ENCODE measurements around the gene ANKRD39. TPM values are rescaled to one million over a fixed set of nuclear protein-coding genes. Genes with fewer than 3 reads are reported as not detected.

Gene ANKRD39
- total and polyA plus RNA-seq, 2 experiments from 2014 or later = 17.5 to 32.0 TPM

DNA sequence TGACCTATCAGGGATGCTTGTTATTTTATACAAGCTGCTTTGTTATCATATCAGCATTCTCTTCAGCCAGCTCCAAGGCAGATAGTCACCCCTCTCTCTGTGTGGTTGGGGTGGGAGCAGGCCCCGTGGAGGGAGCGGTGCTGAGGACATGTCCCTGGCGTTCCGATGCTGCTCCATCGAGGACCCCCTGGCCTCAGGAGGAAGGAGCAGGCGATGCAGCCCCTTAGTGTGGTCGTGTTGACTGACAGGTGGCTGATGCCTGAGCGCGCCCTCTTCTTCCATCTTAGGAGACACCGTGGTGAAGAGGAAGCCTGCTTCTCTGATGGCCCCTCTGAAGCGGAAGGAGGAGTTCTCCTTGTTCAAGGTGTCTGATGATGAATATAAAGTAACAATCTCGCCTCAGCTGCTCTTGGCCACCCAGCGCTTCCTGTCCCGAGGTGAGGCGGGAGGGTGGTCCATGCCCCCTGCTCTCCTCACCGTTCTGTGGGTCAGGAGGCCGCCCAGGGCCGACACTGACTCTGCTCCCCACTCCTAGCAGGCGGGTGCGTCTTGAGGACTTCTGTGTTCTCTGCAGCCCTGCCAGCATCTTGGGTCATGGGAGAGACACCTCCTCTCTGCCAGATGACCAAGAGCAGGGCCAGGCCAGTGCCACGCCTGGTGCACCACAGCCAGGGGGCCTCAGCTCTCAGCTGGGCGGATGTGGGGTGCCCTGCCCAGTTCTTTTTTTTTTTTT lies 31.1 kb downstream of the ANKRD39 start:
- no peaks in the 10 kb centered on the region for H3K27me3 ChIP-seq (ENCODE audit: insufficient read depth)
- DNase-seq (ENCODE audit: low spot score) = no peak
- peaks cover 6% of the 10 kb centered on the region; the same call in 1 of the 2 replicates for H3F3A ChIP-seq (replicated peaks; ENCODE audit: low read depth)
- H3K27ac ChIP-seq (ENCODE audit: low read depth) = no peak overlapping the region
- no peak for ATAC-seq
- H3K4me2 ChIP-seq = no peak overlapping the region
- no peak overlapping the region for H3K4me3 ChIP-seq
- TF ChIP-seq NANOG (IDR thresholded peaks at IDR 0.05; ENCODE audit: borderline replicate concordance) = no peak
- TF ChIP-seq STAT1 (IDR thresholded peaks at IDR 0.05; ENCODE audit: unreplicated experiment) = no peak
- no peaks in the 10 kb centered on the region for H3K4me1 ChIP-seq (ENCODE audit: insufficient read depth)
- Mint-ChIP-seq H3K27me3 (ENCODE audit: insufficient read depth, low read depth, poor library complexity) (peaks cover 3% of the 10 kb centered on the region), H3K4me1 (peaks cover 2% of the 10 kb centered on the region; the same call in 2 of the 3 replicates), H3K4me3 (no peak overlapping the region), H3K27ac (no peak overlapping the region), H3K9me3 (no peaks in the 10 kb centered on the region), H3K36me3 (ENCODE audit: low read depth) (peaks cover 71% of the 10 kb centered on the region)
- H2AFZ ChIP-seq = no peak overlapping the region
- H3K9me2 ChIP-seq (ENCODE audit: insufficient read depth) = no peaks in the 10 kb centered on the region
- H3K79me2 ChIP-seq (replicated peaks; ENCODE audit: insufficient read depth) = peaks cover 30% of the 10 kb centered on the region
- H3K36me3 ChIP-seq (ENCODE audit: insufficient read depth) = peaks cover 16% of the 10 kb centered on the region; the same call in 1 of the 2 replicates
- peaks cover 15% of the 10 kb centered on the region; the same call in 1 of the 2 replicates for H4K20me1 ChIP-seq (replicated peaks; ENCODE audit: insufficient read depth)

DNA sequence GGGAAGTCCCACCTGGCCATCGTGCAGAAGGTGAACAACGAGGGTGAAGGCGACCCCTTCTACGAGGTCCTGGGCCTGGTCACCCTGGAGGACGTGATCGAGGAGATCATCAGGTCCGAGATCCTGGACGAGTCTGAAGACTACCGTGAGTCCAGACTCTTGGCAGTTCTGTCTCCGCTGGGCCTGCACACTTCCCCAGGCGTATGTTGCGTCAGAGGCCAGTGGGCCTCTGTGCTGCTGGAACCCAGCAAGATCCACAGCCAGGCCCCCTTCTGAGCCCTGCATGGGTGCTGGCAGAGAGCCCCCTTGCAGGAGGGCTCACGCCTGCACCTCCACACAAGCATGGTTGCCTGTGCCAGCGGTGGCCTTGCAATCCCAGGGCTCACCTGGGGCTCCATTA lies 32.8 kb downstream of the ANKRD39 start:
- no peak for ATAC-seq
- H3K36me3 Mint-ChIP-seq (ENCODE audit: low read depth) = peaks cover 65% of the 10 kb centered on the region

More for the DNA sequence above, 32.8 kb downstream of the ANKRD39 start:
- Histone ChIP-seq H3K4me1 (ENCODE audit: insufficient read depth) (no peaks in the 10 kb centered on the region; the same call in 1 of the 2 replicates), H3K79me2 (replicated peaks; ENCODE audit: insufficient read depth) (peaks cover 47% of the 10 kb centered on the region), H3K27ac (ENCODE audit: low read depth) (no peak overlapping the region), H3K36me3 (ENCODE audit: insufficient read depth) (peaks cover 8% of the 10 kb centered on the region; the same call in 1 of the 2 replicates), H4K20me1 (replicated peaks; ENCODE audit: insufficient read depth) (peaks cover 26% of the 10 kb centered on the region; the same call in 1 of the 2 replicates), H2AFZ (no peak overlapping the region), H3F3A (replicated peaks; ENCODE audit: low read depth) (no peaks in the 10 kb centered on the region), H3K27me3 (ENCODE audit: insufficient read depth) (no peaks in the 10 kb centered on the region), H3K4me3 (no peak overlapping the region), H3K9me2 (ENCODE audit: insufficient read depth) (no peaks in the 10 kb centered on the region), H3K4me2 (no peak overlapping the region)
- Mint-ChIP-seq H3K4me3 (no peak overlapping the region), H3K27me3 (ENCODE audit: insufficient read depth, low read depth, poor library complexity) (peaks cover 3% of the 10 kb centered on the region), H3K9me3 (no peaks in the 10 kb centered on the region), H3K27ac (no peak overlapping the region), H3K4me1 (peaks cover 13% of the 10 kb centered on the region)
- no peak for DNase-seq (ENCODE audit: low spot score)
- TF ChIP-seq JUNB (IDR thresholded peaks at IDR 0.05; ENCODE audit: unreplicated experiment) (no peak), ZNF114 (CRISPR knock-in tag; IDR thresholded peaks at IDR 0.05) (no peak), POLR2AphosphoS5 (IDR thresholded peaks at IDR 0.05; ENCODE audit: low read depth) (no peak), ZNF331 (CRISPR knock-in tag; IDR thresholded peaks at IDR 0.05; ENCODE audit: low read depth) (no peak), EZH2phosphoT487 (IDR thresholded peaks at IDR 0.05; ENCODE audit: unreplicated experiment) (no peak), CREB1 (CRISPR knock-in tag; IDR thresholded peaks at IDR 0.05; ENCODE audit: low read depth) (no peak), STAT1 (IDR thresholded peaks at IDR 0.05; ENCODE audit: unreplicated experiment) (no peak), EZH2 (IDR thresholded peaks at IDR 0.05; ENCODE audit: low read depth, unreplicated experiment) (no peak)
- TF ChIP-seq, protein P1, sequence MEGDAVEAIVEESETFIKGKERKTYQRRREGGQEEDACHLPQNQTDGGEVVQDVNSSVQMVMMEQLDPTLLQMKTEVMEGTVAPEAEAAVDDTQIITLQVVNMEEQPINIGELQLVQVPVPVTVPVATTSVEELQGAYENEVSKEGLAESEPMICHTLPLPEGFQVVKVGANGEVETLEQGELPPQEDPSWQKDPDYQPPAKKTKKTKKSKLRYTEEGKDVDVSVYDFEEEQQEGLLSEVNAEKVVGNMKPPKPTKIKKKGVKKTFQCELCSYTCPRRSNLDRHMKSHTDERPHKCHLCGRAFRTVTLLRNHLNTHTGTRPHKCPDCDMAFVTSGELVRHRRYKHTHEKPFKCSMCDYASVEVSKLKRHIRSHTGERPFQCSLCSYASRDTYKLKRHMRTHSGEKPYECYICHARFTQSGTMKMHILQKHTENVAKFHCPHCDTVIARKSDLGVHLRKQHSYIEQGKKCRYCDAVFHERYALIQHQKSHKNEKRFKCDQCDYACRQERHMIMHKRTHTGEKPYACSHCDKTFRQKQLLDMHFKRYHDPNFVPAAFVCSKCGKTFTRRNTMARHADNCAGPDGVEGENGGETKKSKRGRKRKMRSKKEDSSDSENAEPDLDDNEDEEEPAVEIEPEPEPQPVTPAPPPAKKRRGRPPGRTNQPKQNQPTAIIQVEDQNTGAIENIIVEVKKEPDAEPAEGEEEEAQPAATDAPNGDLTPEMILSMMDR (conservative IDR thresholded peaks at IDR 0.05; ENCODE audit: low read depth in 2 of 2) = no peak

All from GM23338 (cell line).